Panc1 (cell line): ENCODE results near the gene CSTA.

Experiments used
- SIN3A ChIP-seq: IDR thresholded peaks from 2 replicates; pipeline ENCODE4 v1.6.1; 2012; ENCODE audit warnings: low read depth, mild to moderate bottlenecking, low read length, moderate library complexity, borderline replicate concordance; ENCODE audit not compliant: insufficient read depth
- TF ChIP-seq, protein P1 (sequence below): fragments of 450-650 bp; IDR thresholded peaks from 2 replicates; pipeline ENCODE4 v1.5.1; 2017; ENCODE audit warnings: mild to moderate bottlenecking
- TF ChIP-seq, protein P2 (sequence below), 2 experiments: IDR thresholded peaks; 2 replicates each; pipeline ENCODE4 v1.6.1; 2011 to 2012; ENCODE audit warnings: low read depth in 2 of 2, control low read depth in 1 of 2, low read length in 1 of 2, mild to moderate bottlenecking in 1 of 2, moderate library complexity in 1 of 2; ENCODE audit not compliant: insufficient read depth in 1 of 2

DNA sequence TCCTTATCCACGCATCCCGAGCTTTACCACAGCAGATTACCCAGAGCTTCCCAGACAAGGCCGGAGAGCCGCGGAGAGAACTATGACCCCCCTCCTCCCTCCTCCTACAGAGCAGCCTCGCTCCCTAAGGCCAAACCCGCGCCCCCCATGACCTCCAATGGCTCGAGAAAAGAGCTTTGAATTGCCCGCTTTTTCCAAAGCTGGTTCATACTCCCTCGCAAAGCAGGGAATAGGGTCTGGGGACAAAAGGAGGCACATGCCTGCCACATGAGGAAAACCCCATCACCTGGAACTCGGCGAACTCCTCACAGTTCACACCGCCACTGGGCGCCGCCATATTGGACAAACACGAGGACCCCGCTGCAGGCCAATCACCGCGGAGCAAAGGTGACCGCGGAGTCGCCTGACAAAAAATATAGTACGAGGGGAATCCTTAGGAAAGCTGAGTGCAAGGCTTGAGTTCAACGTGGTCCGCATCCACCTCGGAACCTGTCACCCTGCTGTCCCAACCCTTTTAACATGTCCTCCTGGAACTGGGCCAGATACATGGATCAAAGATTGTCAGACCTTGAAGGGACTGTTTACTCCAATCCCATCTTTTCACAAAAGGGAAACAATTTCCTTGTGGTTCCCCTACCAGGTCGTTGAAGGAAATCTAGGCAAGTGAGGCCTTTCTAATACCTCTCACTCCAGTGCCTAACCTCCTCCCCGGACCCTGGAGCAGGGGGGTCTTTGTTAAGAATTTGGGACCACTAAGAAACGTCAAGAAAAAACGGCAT lies 58.0 kb downstream of the CSTA start, which contains the start of gene MIX23:
- TF ChIP-seq, protein P1, sequence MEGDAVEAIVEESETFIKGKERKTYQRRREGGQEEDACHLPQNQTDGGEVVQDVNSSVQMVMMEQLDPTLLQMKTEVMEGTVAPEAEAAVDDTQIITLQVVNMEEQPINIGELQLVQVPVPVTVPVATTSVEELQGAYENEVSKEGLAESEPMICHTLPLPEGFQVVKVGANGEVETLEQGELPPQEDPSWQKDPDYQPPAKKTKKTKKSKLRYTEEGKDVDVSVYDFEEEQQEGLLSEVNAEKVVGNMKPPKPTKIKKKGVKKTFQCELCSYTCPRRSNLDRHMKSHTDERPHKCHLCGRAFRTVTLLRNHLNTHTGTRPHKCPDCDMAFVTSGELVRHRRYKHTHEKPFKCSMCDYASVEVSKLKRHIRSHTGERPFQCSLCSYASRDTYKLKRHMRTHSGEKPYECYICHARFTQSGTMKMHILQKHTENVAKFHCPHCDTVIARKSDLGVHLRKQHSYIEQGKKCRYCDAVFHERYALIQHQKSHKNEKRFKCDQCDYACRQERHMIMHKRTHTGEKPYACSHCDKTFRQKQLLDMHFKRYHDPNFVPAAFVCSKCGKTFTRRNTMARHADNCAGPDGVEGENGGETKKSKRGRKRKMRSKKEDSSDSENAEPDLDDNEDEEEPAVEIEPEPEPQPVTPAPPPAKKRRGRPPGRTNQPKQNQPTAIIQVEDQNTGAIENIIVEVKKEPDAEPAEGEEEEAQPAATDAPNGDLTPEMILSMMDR: no peak
- peak; percentile 85; the same call in 1 of the 2 replicates for TF ChIP-seq SIN3A
- TF ChIP-seq, protein P2, sequence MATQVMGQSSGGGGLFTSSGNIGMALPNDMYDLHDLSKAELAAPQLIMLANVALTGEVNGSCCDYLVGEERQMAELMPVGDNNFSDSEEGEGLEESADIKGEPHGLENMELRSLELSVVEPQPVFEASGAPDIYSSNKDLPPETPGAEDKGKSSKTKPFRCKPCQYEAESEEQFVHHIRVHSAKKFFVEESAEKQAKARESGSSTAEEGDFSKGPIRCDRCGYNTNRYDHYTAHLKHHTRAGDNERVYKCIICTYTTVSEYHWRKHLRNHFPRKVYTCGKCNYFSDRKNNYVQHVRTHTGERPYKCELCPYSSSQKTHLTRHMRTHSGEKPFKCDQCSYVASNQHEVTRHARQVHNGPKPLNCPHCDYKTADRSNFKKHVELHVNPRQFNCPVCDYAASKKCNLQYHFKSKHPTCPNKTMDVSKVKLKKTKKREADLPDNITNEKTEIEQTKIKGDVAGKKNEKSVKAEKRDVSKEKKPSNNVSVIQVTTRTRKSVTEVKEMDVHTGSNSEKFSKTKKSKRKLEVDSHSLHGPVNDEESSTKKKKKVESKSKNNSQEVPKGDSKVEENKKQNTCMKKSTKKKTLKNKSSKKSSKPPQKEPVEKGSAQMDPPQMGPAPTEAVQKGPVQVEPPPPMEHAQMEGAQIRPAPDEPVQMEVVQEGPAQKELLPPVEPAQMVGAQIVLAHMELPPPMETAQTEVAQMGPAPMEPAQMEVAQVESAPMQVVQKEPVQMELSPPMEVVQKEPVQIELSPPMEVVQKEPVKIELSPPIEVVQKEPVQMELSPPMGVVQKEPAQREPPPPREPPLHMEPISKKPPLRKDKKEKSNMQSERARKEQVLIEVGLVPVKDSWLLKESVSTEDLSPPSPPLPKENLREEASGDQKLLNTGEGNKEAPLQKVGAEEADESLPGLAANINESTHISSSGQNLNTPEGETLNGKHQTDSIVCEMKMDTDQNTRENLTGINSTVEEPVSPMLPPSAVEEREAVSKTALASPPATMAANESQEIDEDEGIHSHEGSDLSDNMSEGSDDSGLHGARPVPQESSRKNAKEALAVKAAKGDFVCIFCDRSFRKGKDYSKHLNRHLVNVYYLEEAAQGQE (IDR thresholded peaks at IDR 0.05; ENCODE audit: insufficient read depth in 1 of 2, low read depth in 2 of 2, low read length in 1 of 2): no peak
